ENCODE results near the gene SLC35G3. TPM values are rescaled to one million over a fixed set of nuclear protein-coding genes. Genes with fewer than 3 reads are reported as not detected.

The SLC35G3 gene
- total and polyA plus RNA-seq, 2 of the 4 experiments (the other 2 are of a cell fraction), result not detected

- H2BK15ac ChIP-seq (ENCODE audit: low read depth, low read length), result no peak overlapping the region
These were observed 22.9 kb upstream of the SLC35G3 start for GRCh38 chr17:35217107-35217506.

More at GRCh38 chr17:35217107-35217506, 22.9 kb upstream of the SLC35G3 start:
- H4K5ac ChIP-seq (ENCODE audit: low read depth, low read length), result no peak overlapping the region
- CTCF ChIA-PET, result no interaction called here
- no peak overlapping the region for H3K4ac ChIP-seq (ENCODE audit: low read depth, low read length)
- H3K4me2 ChIP-seq (ENCODE audit: low read depth, low read length), result no peak overlapping the region
- in situ Hi-C loops (cut with MboI; ENCODE audit: low sequenced_read_pairs), result no loop called here
- ATAC-seq (ENCODE audit: low read depth) (no peak), DNase-seq (no peak)
- H2BK5ac ChIP-seq (ENCODE audit: low read depth, low read length, poor library complexity, severe bottlenecking), result no peak overlapping the region
- H4K8ac ChIP-seq (ENCODE audit: low read depth in 2 of 2, low read length in 2 of 2), result no peak overlapping the region
- H3K36me3 ChIP-seq (ENCODE audit: control insufficient read depth, insufficient read depth, low read length), result no peaks in the 10 kb centered on the region
- no peak overlapping the region for H3K14ac ChIP-seq (replicated peaks; ENCODE audit: low read depth, low read length)
- H2AK5ac ChIP-seq (ENCODE audit: low read depth, low read length), result no peak overlapping the region
- H3K4me1 ChIP-seq (ENCODE audit: control insufficient read depth, insufficient read depth, low read length), result no peaks in the 10 kb centered on the region
- 27% methylated on average over 3 of the region's 5 CpGs; no CpG with 5 or more reads in 1 of the 2 experiments for WGBS, 2 experiments (ENCODE audit: extremely low coverage in 2 of 2, insufficient read length in 1 of 2)
- no peak overlapping the region for H2BK20ac ChIP-seq (ENCODE audit: low read depth, low read length)
- intact Hi-C loops (cut with micrococcal nuclease), result no loop called here
- no peaks in the 10 kb centered on the region for H4K20me1 ChIP-seq (ENCODE audit: insufficient read depth, low read length)
- no peak overlapping the region for H3K23ac ChIP-seq (ENCODE audit: low read depth, low read length)
- H3K4me3 ChIP-seq (ENCODE audit: insufficient read depth, low read depth, low read length), result no peak overlapping the region
- H3K18ac ChIP-seq (ENCODE audit: low read depth, low read length), result no peak overlapping the region
- no peaks in the 10 kb centered on the region for H3K79me1 ChIP-seq (ENCODE audit: low read depth in 1 of 2, low read length in 2 of 2)
- H3K56ac ChIP-seq (ENCODE audit: extremely low read depth, insufficient read depth, low read length), result no peak overlapping the region
- H3K9ac ChIP-seq (ENCODE audit: low read depth, low read length), result no peak overlapping the region
- H2AFZ ChIP-seq (replicated peaks; ENCODE audit: low read length, poor library complexity), result no peak overlapping the region
- peaks cover 7% of the 10 kb centered on the region for H3K27me3 ChIP-seq (ENCODE audit: control insufficient read depth, insufficient read depth, low read length)
- H2AK9ac ChIP-seq (replicated peaks; ENCODE audit: low read depth, low read length, poor library complexity), result no peak overlapping the region
- H2BK120ac ChIP-seq (ENCODE audit: low read depth, low read length), result no peak overlapping the region
- no peaks in the 10 kb centered on the region for H3K9me3 ChIP-seq (ENCODE audit: control insufficient read depth, insufficient read depth, low read length)
- POLR2A ChIA-PET (ENCODE audit: unreplicated experiment), result no interaction called here
- H3K27ac ChIP-seq (ENCODE audit: insufficient read depth, low read length), result no peak overlapping the region
- no TSS peak for BruUV-seq (replicated peaks)
- no peaks in the 10 kb centered on the region for H3K9me1 ChIP-seq (ENCODE audit: insufficient read depth, low read length)
- dilution Hi-C loops (cut with HindIII; ENCODE audit: low sequenced_read_pairs, unreplicated experiment), result no loop called here
- TF ChIP-seq ELK1 (IDR thresholded peaks at IDR 0.05; ENCODE audit: borderline replicate concordance, low read depth, low read length) (no peak), RFX5 (IDR thresholded peaks at IDR 0.05; ENCODE audit: low read depth, low read length) (no peak), MAFK (IDR thresholded peaks at IDR 0.05; ENCODE audit: low read depth, low read length) (no peak), MXI1 (IDR thresholded peaks at IDR 0.05; ENCODE audit: borderline replicate concordance, low read depth, low read length) (no peak), USF2 (IDR thresholded peaks at IDR 0.05; ENCODE audit: low read depth, low read length) (no peak), SMC3 (IDR thresholded peaks at IDR 0.05; ENCODE audit: low read depth, low read length) (no peak), FOS (IDR thresholded peaks at IDR 0.05; ENCODE audit: low read depth, low read length) (no peak), CEBPB (IDR thresholded peaks at IDR 0.05; ENCODE audit: low read depth, low read length) (no peak), RCOR1 (IDR thresholded peaks at IDR 0.05; ENCODE audit: insufficient replicate concordance, low read length) (no peak), NFE2L2 (IDR thresholded peaks at IDR 0.05; ENCODE audit: low read depth, low read length) (no peak), BHLHE40 (IDR thresholded peaks at IDR 0.05; ENCODE audit: low read depth, low read length) (no peak), MAZ (IDR thresholded peaks at IDR 0.05; ENCODE audit: borderline replicate concordance, low read depth, low read length) (no peak), CTCF (conservative IDR thresholded peaks at IDR 0.05; ENCODE audit: low read depth, low read length) (no peak), CHD1 (IDR thresholded peaks at IDR 0.05; ENCODE audit: low read depth, low read length) (no peak), POLR2A (IDR thresholded peaks at IDR 0.05; ENCODE audit: low read depth, low read length) (no peak)
- H4K91ac ChIP-seq (ENCODE audit: insufficient read depth, low read depth, low read length), result no peak overlapping the region
